GM12878 (cell line): ENCODE data around the gene PRR18. TPM values are rescaled to one million over a fixed set of nuclear protein-coding genes. Genes with fewer than 3 reads are reported as not detected.

ENCODE experiments used
- BCL11A ChIP-seq: IDR thresholded peaks from 2 replicates; pipeline ENCODE4 v1.6.1; 2011; ENCODE audit warnings: low read depth, low read length
- NR2F1 ChIP-seq: fragments of 450-650 bp; conservative IDR thresholded peaks from 2 replicates; pipeline ENCODE4 v1.6.1; 2017; ENCODE audit warnings: mild to moderate bottlenecking
- SIX5 ChIP-seq: IDR thresholded peaks from 2 replicates; pipeline ENCODE4 v1.6.1; 2011; ENCODE audit warnings: mild to moderate bottlenecking, low read depth, low read length, moderate library complexity; ENCODE audit not compliant: severe bottlenecking
- ZBTB33 ChIP-seq: fragments of 450-650 bp; IDR thresholded peaks from 2 replicates; pipeline ENCODE4 v1.6.1; 2017; ENCODE audit warnings: mild to moderate bottlenecking
- polyA plus RNA-seq, 11 experiments: library from polyadenylated mRNA; depleted of rRNA in 4 of 11; unstranded in 6 of 11; stranded (reverse) in 5 of 11; fragments of >200 nt; fragmentation: Nextera tagmentation in 4 of 11; fragmentation: Illumina TruSeq in 1 of 11; extraction: Ambion mirVana in 4 of 11; extraction: Trizol in 1 of 11; gene quantifications; 1 replicate in 1 of 11; 2 replicates in 10 of 11; pipeline versions ENCODE4 v1.2.1 to v1.2.3, GENCODE V29; 2011 to 2016; ENCODE audit warnings: inconsistent platforms in 2 of 11, missing spikeins in 2 of 11, low read depth in 1 of 11
- total RNA-seq, 4 experiments: library from RNA; depleted of rRNA in 3 of 4; stranded (reverse); fragments of >200 nt in 3 of 4; fragmentation: Illumina TruSeq in 1 of 4; extraction: Trizol in 1 of 4; gene quantifications; 2 replicates each; pipeline versions ENCODE4 v1.2.1 to v1.2.3, GENCODE V29; 2013 to 2021
- TF ChIP-seq, protein P1 (sequence below): fragments of 450-650 bp; IDR thresholded peaks from 2 replicates; pipeline ENCODE4 v1.6.1; 2016; ENCODE audit warnings: mild to moderate bottlenecking, moderate library complexity, borderline replicate concordance
- TF ChIP-seq, protein P2 (sequence below): IDR thresholded peaks from 2 replicates; pipeline ENCODE4 v1.6.1; 2012; ENCODE audit warnings: low read length, inconsistent platforms
- TF ChIP-seq, protein P3 (sequence below), 3 experiments: IDR thresholded peaks in 2 of 3; conservative IDR thresholded peaks in 1 of 3; 2 replicates each; pipeline ENCODE4 v1.5.1; 2011; ENCODE audit warnings: low read depth in 3 of 3, low read length in 3 of 3, mild to moderate bottlenecking in 3 of 3, control low read depth in 2 of 3, moderate library complexity in 2 of 3, inconsistent platforms in 1 of 3, mixed read lengths in 1 of 3; ENCODE audit not compliant: control insufficient read depth in 2 of 3, insufficient read depth in 1 of 3; ENCODE audit errors: extremely low read depth in 1 of 3
- TF ChIP-seq, protein P4 (sequence below): fragments of 450-650 bp; IDR thresholded peaks from 2 replicates; pipeline ENCODE4 v1.6.1; 2018; ENCODE audit warnings: mild to moderate bottlenecking, low read depth, moderate library complexity; ENCODE audit not compliant: partially characterized antibody

The PRR18 gene
- total and polyA plus RNA-seq, 10 of the 15 experiments (the other 5 are each of a cell fraction or from before 2014, with no cell fraction given), result 0.13 to 8.2 (median 1.6) TPM

- TF ChIP-seq, protein P1, sequence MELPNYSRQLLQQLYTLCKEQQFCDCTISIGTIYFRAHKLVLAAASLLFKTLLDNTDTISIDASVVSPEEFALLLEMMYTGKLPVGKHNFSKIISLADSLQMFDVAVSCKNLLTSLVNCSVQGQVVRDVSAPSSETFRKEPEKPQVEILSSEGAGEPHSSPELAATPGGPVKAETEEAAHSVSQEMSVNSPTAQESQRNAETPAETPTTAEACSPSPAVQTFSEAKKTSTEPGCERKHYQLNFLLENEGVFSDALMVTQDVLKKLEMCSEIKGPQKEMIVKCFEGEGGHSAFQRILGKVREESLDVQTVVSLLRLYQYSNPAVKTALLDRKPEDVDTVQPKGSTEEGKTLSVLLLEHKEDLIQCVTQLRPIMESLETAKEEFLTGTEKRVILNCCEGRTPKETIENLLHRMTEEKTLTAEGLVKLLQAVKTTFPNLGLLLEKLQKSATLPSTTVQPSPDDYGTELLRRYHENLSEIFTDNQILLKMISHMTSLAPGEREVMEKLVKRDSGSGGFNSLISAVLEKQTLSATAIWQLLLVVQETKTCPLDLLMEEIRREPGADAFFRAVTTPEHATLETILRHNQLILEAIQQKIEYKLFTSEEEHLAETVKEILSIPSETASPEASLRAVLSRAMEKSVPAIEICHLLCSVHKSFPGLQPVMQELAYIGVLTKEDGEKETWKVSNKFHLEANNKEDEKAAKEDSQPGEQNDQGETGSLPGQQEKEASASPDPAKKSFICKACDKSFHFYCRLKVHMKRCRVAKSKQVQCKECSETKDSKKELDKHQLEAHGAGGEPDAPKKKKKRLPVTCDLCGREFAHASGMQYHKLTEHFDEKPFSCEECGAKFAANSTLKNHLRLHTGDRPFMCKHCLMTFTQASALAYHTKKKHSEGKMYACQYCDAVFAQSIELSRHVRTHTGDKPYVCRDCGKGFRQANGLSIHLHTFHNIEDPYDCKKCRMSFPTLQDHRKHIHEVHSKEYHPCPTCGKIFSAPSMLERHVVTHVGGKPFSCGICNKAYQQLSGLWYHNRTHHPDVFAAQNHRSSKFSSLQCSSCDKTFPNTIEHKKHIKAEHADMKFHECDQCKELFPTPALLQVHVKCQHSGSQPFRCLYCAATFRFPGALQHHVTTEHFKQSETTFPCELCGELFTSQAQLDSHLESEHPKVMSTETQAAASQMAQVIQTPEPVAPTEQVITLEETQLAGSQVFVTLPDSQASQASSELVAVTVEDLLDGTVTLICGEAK, result no peak
- TF ChIP-seq NR2F1, result no peak
- TF ChIP-seq, protein P2, sequence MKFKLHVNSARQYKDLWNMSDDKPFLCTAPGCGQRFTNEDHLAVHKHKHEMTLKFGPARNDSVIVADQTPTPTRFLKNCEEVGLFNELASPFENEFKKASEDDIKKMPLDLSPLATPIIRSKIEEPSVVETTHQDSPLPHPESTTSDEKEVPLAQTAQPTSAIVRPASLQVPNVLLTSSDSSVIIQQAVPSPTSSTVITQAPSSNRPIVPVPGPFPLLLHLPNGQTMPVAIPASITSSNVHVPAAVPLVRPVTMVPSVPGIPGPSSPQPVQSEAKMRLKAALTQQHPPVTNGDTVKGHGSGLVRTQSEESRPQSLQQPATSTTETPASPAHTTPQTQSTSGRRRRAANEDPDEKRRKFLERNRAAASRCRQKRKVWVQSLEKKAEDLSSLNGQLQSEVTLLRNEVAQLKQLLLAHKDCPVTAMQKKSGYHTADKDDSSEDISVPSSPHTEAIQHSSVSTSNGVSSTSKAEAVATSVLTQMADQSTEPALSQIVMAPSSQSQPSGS, result peak; percentile 16; the same call in 1 of the 2 replicates
- TF ChIP-seq, protein P3, sequence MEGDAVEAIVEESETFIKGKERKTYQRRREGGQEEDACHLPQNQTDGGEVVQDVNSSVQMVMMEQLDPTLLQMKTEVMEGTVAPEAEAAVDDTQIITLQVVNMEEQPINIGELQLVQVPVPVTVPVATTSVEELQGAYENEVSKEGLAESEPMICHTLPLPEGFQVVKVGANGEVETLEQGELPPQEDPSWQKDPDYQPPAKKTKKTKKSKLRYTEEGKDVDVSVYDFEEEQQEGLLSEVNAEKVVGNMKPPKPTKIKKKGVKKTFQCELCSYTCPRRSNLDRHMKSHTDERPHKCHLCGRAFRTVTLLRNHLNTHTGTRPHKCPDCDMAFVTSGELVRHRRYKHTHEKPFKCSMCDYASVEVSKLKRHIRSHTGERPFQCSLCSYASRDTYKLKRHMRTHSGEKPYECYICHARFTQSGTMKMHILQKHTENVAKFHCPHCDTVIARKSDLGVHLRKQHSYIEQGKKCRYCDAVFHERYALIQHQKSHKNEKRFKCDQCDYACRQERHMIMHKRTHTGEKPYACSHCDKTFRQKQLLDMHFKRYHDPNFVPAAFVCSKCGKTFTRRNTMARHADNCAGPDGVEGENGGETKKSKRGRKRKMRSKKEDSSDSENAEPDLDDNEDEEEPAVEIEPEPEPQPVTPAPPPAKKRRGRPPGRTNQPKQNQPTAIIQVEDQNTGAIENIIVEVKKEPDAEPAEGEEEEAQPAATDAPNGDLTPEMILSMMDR (IDR thresholded peaks at IDR 0.05 in 2 of 3, conservative IDR thresholded peaks at IDR 0.05 in 1 of 3; ENCODE audit: control insufficient read depth in 2 of 3, extremely low read depth in 1 of 3, insufficient read depth in 1 of 3, low read depth in 3 of 3, low read length in 3 of 3), result no peak
- TF ChIP-seq BCL11A, result no peak
- no peak for TF ChIP-seq SIX5
- TF ChIP-seq, protein P4, sequence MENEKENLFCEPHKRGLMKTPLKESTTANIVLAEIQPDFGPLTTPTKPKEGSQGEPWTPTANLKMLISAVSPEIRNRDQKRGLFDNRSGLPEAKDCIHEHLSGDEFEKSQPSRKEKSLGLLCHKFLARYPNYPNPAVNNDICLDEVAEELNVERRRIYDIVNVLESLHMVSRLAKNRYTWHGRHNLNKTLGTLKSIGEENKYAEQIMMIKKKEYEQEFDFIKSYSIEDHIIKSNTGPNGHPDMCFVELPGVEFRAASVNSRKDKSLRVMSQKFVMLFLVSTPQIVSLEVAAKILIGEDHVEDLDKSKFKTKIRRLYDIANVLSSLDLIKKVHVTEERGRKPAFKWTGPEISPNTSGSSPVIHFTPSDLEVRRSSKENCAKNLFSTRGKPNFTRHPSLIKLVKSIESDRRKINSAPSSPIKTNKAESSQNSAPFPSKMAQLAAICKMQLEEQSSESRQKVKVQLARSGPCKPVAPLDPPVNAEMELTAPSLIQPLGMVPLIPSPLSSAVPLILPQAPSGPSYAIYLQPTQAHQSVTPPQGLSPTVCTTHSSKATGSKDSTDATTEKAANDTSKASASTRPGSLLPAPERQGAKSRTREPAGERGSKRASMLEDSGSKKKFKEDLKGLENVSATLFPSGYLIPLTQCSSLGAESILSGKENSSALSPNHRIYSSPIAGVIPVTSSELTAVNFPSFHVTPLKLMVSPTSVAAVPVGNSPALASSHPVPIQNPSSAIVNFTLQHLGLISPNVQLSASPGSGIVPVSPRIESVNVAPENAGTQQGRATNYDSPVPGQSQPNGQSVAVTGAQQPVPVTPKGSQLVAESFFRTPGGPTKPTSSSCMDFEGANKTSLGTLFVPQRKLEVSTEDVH, result no peak
- no peak for TF ChIP-seq ZBTB33
Measured at GRCh38 chr6:166278579-166279392, 29.4 kb downstream of the PRR18 start (continued).
